ENCODE results near the gene CTXN1.
A peak's percentile ranks its signal among the peaks of the same experiment; 100 is the strongest.

DNA sequence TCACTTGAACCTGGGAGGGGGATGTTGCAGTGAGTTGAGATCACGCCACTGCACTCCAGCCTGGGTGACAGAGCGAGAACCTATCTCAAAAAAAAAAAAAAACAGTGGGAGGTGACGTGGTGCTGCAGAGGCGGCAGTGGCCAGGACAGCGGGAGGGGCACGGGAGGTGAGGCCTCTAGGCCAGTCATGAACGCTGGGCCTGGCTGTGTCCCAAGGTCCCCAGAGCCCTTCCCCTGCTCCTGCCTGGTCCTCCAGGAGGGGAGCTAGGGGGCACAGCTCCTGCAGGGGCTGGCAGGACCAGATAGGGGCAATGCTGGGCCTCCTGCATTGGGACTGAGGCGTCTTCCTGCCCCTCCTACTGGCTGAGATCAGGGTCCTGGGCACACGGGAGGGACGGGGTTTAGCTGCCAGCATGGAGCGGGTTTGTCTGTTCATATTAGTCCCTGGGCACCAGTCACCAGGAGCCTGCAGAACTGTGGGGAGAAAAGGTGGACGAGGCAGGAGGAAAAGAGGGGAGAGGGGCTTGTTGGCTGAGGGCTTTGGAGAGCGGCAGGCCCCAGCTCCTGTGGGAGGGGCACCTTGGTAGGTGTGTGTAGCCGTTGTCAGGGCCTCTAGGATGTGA, 17.7 kb downstream of the CTXN1 start:
- peak in 1 of 2 donors; percentile 17 for TF ChIP-seq POLR2A (IDR thresholded peaks at IDR 0.05)
- TF ChIP-seq, protein P1, sequence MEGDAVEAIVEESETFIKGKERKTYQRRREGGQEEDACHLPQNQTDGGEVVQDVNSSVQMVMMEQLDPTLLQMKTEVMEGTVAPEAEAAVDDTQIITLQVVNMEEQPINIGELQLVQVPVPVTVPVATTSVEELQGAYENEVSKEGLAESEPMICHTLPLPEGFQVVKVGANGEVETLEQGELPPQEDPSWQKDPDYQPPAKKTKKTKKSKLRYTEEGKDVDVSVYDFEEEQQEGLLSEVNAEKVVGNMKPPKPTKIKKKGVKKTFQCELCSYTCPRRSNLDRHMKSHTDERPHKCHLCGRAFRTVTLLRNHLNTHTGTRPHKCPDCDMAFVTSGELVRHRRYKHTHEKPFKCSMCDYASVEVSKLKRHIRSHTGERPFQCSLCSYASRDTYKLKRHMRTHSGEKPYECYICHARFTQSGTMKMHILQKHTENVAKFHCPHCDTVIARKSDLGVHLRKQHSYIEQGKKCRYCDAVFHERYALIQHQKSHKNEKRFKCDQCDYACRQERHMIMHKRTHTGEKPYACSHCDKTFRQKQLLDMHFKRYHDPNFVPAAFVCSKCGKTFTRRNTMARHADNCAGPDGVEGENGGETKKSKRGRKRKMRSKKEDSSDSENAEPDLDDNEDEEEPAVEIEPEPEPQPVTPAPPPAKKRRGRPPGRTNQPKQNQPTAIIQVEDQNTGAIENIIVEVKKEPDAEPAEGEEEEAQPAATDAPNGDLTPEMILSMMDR (IDR thresholded peaks at IDR 0.05), result no peak

Measured in adrenal gland (tissue), 5 donors.